Upper lobe of right lung (tissue), 1 donor: ENCODE measurements around the gene YOD1. TPM values are rescaled to one million over a fixed set of nuclear protein-coding genes. Genes with fewer than 3 reads are reported as not detected.
"Not testable (repeated sequence)": the region's sequence is repeated elsewhere in the genome, so short reads cannot be mapped to it uniquely, and the experiment has no call there.

Experiments
- ATAC-seq: fragments of 200-7000 bp; cut with Tn5 transposase; one replicate; pipeline ENCODE4 v1.9.1; 2020; ENCODE audit warnings: mild to moderate bottlenecking, moderate library complexity
- DNase-seq: peaks from one replicate; pipeline ENCODE4 v3.0.0-alpha.2; 2020
- H3K27ac ChIP-seq: fragments of 200-600 bp; one replicate; pipeline ENCODE4 v1.8.0; 2022
- H3K27me3 ChIP-seq: fragments of 200-600 bp; one replicate; pipeline ENCODE4 v1.8.0; 2022; ENCODE audit warnings: mild to moderate bottlenecking
- H3K36me3 ChIP-seq: fragments of 200-600 bp; one replicate; pipeline ENCODE4 v1.8.0; 2022
- H3K4me1 ChIP-seq: fragments of 200-600 bp; one replicate; pipeline ENCODE4 v1.8.0; 2022
- H3K4me3 ChIP-seq: fragments of 200-600 bp; one replicate; pipeline ENCODE4 v1.8.0; 2022; ENCODE audit warnings: mild to moderate bottlenecking
- H3K9me3 ChIP-seq: fragments of 200-600 bp; one replicate; pipeline ENCODE4 v1.8.0; 2022
- CTCF ChIP-seq: fragments of 200-600 bp; IDR thresholded peaks from one replicate; pipeline ENCODE4 v1.8.0; 2022; ENCODE audit warnings: antibody characterized with exemption
- intact Hi-C: fragments of 100-400 bp; cut with DNase I; formaldehyde crosslinking; loops from one replicate; pipeline ENCODE4 v1.11.0; 2022
- total RNA-seq: library from RNA; stranded (reverse); fragmentation: NEBNext Ultra II Directional; extraction: Animal tissue kit (Norgen Biotek cat#: 25700); gene quantifications from one replicate; pipeline ENCODE4 v1.2.1, GENCODE V29; 2021
- donor health status: DM: no; HTN: yes; CAD: no; lungs with severe emphysema.

The YOD1 gene
- total RNA-seq, 1 donor from 2014 or later: 7.0 TPM

- ATAC-seq (no peak), DNase-seq (no peak)
- H3K27ac ChIP-seq: no peak overlapping the region
- no peak overlapping the region for H3K4me3 ChIP-seq
- no peaks in the 10 kb centered on the region for H3K27me3 ChIP-seq
- H3K4me1 ChIP-seq: peaks cover 46% of the 10 kb centered on the region
- peaks cover 29% of the 10 kb centered on the region for H3K36me3 ChIP-seq
- no peak for TF ChIP-seq CTCF
- H3K9me3 ChIP-seq: no peaks in the 10 kb centered on the region
- intact Hi-C loops: no loop called here
Observed at GRCh38 chr1:207047505-207047904, 3.5 kb downstream of the YOD1 start.

GRCh38 chr1:207045453-207045852 lies 5.6 kb downstream of the YOD1 start:
- TF ChIP-seq CTCF: no peak
- no peak for ATAC-seq
- no peak overlapping the region for H3K27ac ChIP-seq
- no peak overlapping the region for H3K4me3 ChIP-seq
- no peak for DNase-seq
- intact Hi-C loops: no loop called here
- peaks cover 41% of the 10 kb centered on the region for H3K4me1 ChIP-seq
- no peaks in the 10 kb centered on the region for H3K9me3 ChIP-seq
- H3K36me3 ChIP-seq: peaks cover 29% of the 10 kb centered on the region
- H3K27me3 ChIP-seq: no peaks in the 10 kb centered on the region

DNA sequence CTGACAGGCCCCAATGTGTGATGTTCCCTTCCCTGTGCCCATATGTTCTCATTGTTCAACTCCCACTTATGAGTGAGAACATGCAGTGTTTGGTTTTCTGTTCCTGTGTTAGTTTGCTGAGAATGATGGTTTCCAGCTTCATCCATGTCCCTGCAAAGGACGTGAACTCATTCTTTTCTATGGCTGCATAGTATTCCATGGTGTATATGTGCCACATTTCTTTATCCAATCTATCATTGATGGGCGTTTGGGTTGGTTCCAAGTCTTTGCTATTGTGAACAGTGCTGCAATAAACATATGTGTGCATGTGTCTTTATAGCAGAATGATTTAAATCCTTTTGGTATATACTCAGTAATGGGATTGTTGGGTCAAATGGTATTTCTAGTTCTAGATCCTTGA lies 9.6 kb downstream of the YOD1 start:
- H3K27me3 ChIP-seq, H3K4me3 ChIP-seq, H3K36me3 ChIP-seq, intact Hi-C loops, H3K9me3 ChIP-seq, DNase-seq, H3K27ac ChIP-seq, ATAC-seq: not testable (repeated sequence)
- H3K4me1 ChIP-seq: peaks cover 21% of the 10 kb centered on the region

- Histone ChIP-seq H3K27ac (no peak overlapping the region), H3K36me3 (no peaks in the 10 kb centered on the region)
- TF ChIP-seq CTCF: no peak
Observed at GRCh38 chr1:207040181-207040533, 10.9 kb downstream of the YOD1 start.

GRCh38 chr1:207039380-207040180 lies 11.4 kb downstream of the YOD1 start:
- no peak overlapping the region for H3K27ac ChIP-seq
- no peaks in the 10 kb centered on the region for H3K36me3 ChIP-seq
- peak; percentile 49 for ATAC-seq
- intact Hi-C loops: no loop called here
- no peak overlapping the region for H3K4me3 ChIP-seq
- H3K27me3 ChIP-seq: peaks cover 5% of the 10 kb centered on the region
- no peak for TF ChIP-seq CTCF
- DNase-seq: no peak
- H3K4me1 ChIP-seq: peaks cover 6% of the 10 kb centered on the region
- no peaks in the 10 kb centered on the region for H3K9me3 ChIP-seq

More at GRCh38 chr1:207040181-207040533, 10.9 kb downstream of the YOD1 start:
- Histone ChIP-seq H3K27me3 (peaks cover 5% of the 10 kb centered on the region), H3K4me3 (no peak overlapping the region), H3K4me1 (peaks cover 8% of the 10 kb centered on the region), H3K9me3 (no peaks in the 10 kb centered on the region)
- intact Hi-C loops: no loop called here
- no peak for DNase-seq
- no peak for ATAC-seq

DNA sequence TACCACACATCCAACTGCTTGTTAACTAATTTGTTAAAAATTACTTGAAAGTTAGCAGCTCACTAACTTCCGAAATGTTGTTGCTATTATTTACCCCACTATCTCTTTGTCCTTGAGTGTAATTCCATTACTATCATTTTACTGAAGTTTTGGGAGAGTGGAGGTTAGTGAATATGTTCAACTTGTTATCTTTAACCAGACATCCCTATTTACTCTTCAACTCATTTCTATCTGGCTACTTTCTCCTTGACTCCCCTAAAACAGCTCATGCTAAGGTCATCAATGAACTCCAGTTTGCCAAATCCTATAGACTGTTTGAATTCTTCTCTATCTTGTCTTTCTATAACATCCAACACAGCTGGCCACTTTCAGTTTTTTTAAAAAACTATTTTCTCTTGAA lies 14.1 kb downstream of the YOD1 start:
- Histone ChIP-seq H3K9me3 (no peaks in the 10 kb centered on the region), H3K4me1 (peaks cover 6% of the 10 kb centered on the region), H3K4me3 (no peak overlapping the region), H3K27ac (no peak overlapping the region), H3K36me3 (no peaks in the 10 kb centered on the region), H3K27me3 (peaks cover 5% of the 10 kb centered on the region)
- DNase-seq (no peak), ATAC-seq (no peak)
- intact Hi-C loops: no loop called here
- no peak for TF ChIP-seq CTCF
